Measurements from ENCODE around the gene PLCB2.

DNA sequence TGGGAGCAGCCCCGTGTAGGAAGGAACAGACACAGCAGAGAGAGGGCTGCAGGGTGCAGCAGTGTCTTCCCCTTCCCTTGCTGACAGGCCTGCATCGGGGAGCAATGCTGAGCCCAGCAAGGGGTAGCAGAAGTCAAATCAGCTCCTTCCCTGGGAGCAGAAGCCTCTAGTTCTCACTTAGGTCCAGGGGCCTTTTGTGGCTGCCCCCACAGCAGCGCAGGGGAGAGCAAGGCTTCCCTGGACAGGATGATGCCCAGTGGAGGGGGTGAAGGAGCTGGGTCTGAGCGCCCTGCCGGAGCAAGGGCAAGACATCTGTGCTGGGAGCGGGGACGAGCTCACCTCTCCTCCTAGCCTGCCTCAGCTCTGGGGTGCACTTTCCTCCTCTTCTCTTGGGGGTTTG lies 827 bp downstream of the PLCB2 start:
- TF ChIP-seq, protein P1, sequence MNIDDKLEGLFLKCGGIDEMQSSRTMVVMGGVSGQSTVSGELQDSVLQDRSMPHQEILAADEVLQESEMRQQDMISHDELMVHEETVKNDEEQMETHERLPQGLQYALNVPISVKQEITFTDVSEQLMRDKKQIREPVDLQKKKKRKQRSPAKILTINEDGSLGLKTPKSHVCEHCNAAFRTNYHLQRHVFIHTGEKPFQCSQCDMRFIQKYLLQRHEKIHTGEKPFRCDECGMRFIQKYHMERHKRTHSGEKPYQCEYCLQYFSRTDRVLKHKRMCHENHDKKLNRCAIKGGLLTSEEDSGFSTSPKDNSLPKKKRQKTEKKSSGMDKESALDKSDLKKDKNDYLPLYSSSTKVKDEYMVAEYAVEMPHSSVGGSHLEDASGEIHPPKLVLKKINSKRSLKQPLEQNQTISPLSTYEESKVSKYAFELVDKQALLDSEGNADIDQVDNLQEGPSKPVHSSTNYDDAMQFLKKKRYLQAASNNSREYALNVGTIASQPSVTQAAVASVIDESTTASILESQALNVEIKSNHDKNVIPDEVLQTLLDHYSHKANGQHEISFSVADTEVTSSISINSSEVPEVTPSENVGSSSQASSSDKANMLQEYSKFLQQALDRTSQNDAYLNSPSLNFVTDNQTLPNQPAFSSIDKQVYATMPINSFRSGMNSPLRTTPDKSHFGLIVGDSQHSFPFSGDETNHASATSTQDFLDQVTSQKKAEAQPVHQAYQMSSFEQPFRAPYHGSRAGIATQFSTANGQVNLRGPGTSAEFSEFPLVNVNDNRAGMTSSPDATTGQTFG (tag by site-specific recombination; IDR thresholded peaks at IDR 0.05; ENCODE audit: borderline replicate concordance) = no peak
- no peak for TF ChIP-seq ZBTB48 (tag by site-specific recombination; IDR thresholded peaks at IDR 0.05)
- TF ChIP-seq PATZ1 (tag by site-specific recombination; IDR thresholded peaks at IDR 0.05) = no peak
- TF ChIP-seq ZNF707 (tag by site-specific recombination; IDR thresholded peaks at IDR 0.05) = no peak
- no peak for TF ChIP-seq REST (tag by site-specific recombination; IDR thresholded peaks at IDR 0.05)
- TF ChIP-seq CTCF (tag by site-specific recombination; IDR thresholded peaks at IDR 0.05) = no peak
- TF ChIP-seq ZNF121 (tag by site-specific recombination; IDR thresholded peaks at IDR 0.05) = no peak
- no peak for TF ChIP-seq ZNF701 (tag by site-specific recombination; IDR thresholded peaks at IDR 0.05)
- no peak for TF ChIP-seq ZNF600 (tag by site-specific recombination; IDR thresholded peaks at IDR 0.05)
- no peak for TF ChIP-seq ZNF266 (tag by site-specific recombination; IDR thresholded peaks at IDR 0.05; ENCODE audit: low read depth)
- no peak for TF ChIP-seq ZSCAN16 (tag by site-specific recombination; IDR thresholded peaks at IDR 0.05)
- TF ChIP-seq KLF16 (tag by site-specific recombination; IDR thresholded peaks at IDR 0.05) = no peak
